Skeletal muscle tissue (tissue), 4 donors: ENCODE measurements around the gene FRMD4A. TPM values are rescaled to one million over a fixed set of nuclear protein-coding genes. Genes with fewer than 3 reads are reported as not detected.
A peak's percentile ranks its signal among the peaks of the same experiment; 100 is the strongest.

Source experiments
- H3K27ac ChIP-seq: one replicate; pipeline ENCODE4 v1.7.0; 2013; ENCODE audit warnings: mild to moderate bottlenecking, low read depth, low read length, inconsistent platforms
- H3K27me3 ChIP-seq, 3 donors: one replicate each; pipeline ENCODE4 v1.7.0; 2013; ENCODE audit warnings: low read length in 3 of 3; ENCODE audit not compliant: control insufficient read depth in 3 of 3, insufficient read depth in 3 of 3
- H3K36me3 ChIP-seq, 3 donors: one replicate each; pipeline ENCODE4 v1.7.0; 2013; ENCODE audit warnings: low read length in 3 of 3; ENCODE audit not compliant: control insufficient read depth in 3 of 3, insufficient read depth in 3 of 3
- H3K4me1 ChIP-seq, 3 donors: one replicate each; pipeline ENCODE4 v1.7.0; 2013; ENCODE audit warnings: low read length in 3 of 3, mild to moderate bottlenecking in 3 of 3; ENCODE audit not compliant: control insufficient read depth in 3 of 3, insufficient read depth in 3 of 3
- H3K4me3 ChIP-seq, 3 donors: one replicate each; pipeline ENCODE4 v1.7.0; 2013; ENCODE audit warnings: low read length in 3 of 3
- H3K9ac ChIP-seq, 3 donors: one replicate each; pipeline ENCODE4 v1.7.0; 2013; ENCODE audit warnings: low read length in 3 of 3, mild to moderate bottlenecking in 3 of 3, moderate library complexity in 2 of 3, low read depth in 1 of 3
- H3K9me3 ChIP-seq, 3 donors: one replicate each; pipeline ENCODE4 v1.7.0; 2013; ENCODE audit warnings: low read length in 3 of 3; ENCODE audit not compliant: control insufficient read depth in 3 of 3
- total RNA-seq: library from RNA; depleted of rRNA; stranded (reverse); fragments of >200 nt; gene quantifications from one replicate; pipeline ENCODE4 v1.2.3, GENCODE V29; 2014
- donor health status: Osteomylitis.

Gene FRMD4A
- total RNA-seq, 1 donor from 2014 or later = 19.3 TPM

DNA sequence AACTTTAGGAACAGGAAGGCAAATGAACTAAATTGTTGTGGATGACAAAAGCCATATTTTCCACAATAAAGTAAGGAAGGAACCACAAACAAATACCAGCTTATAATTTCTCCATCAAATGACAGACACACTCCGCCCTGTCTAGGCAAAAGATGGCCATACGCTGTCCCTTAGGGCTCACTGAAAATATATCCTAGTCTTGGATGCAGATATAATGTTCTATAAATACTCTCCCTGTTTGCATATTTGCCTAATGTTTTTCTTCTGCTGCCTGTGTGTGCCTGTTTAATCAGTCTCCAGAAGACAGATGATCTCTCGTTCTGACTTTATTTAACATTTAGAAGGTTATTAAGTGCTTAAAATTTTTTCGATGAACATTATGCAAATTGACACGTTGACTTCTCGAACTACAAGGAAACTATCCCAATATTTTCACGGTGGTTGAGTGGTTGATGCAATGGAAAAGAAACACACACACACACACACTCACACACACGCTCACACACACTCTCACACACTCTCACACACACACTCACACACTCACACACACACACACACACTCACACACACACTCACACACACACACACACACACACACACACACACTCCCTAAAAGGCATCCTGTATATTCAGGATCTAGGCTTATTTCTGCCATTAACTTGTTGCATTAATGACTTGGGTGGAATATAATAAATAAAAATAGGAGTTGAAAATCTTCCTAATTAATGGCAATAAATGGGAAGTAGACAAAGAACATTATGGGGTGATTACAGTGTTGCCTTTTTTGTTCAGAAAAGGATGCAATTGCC, 446.9 kb downstream of the FRMD4A start:
- Histone ChIP-seq H3K27ac (peak overlapping the region; percentile 59), H3K4me3 (no peak overlapping the region), H3K36me3 (no peaks in the 10 kb centered on the region), H3K9ac (no peak overlapping the region), H3K9me3 (no peaks in the 10 kb centered on the region), H3K27me3 (peaks cover 0 to 4% (median 0%) of the 10 kb centered on the region in 3 donors), H3K4me1 (peaks cover 5 to 23% (median 6%) of the 10 kb centered on the region in 3 donors)

DNA sequence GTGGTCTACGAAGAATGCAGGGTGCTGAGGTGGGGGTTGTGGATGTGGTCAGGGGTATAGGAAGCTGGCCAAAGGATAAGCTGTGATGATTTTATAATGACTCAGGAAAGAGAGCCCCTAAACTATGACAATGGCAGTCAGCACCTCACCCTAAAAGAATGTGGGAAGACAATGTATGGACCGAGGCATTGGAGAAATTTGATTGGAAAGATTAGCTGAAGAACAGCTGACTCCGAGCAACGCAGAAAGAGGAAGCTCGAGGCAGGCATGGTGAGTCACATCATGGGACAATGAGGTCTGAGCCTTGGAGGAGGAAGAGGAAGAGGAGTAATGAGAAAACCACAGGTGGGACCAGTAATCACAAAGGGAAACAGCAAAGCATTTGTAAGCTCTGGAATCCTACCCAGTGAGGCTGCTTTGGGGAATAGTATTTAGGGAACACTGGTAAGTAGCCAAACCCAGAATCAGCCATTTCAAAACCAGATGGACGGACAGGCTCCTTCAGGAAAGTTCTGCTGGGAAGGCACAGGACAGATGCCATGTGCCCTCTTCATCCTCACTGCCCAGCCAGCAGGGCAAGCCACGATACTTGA, 448.5 kb downstream of the FRMD4A start:
- Histone ChIP-seq H3K27me3 (peaks cover 0 to 4% (median 0%) of the 10 kb centered on the region in 3 donors), H3K36me3 (no peaks in the 10 kb centered on the region), H3K4me3 (peak overlapping the region in 2 of 3 donors; percentile 29 to 54), H3K9me3 (no peaks in the 10 kb centered on the region), H3K27ac (peak overlapping the region; percentile 59), H3K4me1 (peaks cover 8 to 30% (median 13%) of the 10 kb centered on the region in 3 donors), H3K9ac (peak overlapping the region in 1 of 3 donors; percentile 40)

DNA sequence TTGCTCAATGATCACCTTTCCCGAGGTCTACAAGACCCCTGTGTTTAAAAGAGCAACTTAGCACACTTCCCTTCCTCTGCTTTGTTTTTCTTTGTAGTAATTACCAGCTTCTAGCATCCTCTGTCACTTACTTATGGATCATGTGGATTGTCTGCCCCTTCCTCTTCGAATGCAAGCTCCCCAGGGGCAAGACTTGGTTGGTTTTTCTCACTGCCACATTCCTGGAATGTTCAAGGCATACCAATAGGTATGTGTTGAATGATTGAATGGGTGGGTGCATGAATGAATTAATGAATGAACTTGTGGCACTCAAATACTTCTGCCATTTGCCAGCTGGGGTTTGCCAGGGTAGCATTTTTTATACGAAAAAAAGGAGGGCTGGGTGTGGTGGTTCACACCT, 450.0 kb downstream of the FRMD4A start:
- Histone ChIP-seq H3K9me3 (no peaks in the 10 kb centered on the region), H3K4me1 (peaks cover 8 to 33% (median 14%) of the 10 kb centered on the region in 3 donors), H3K27me3 (peaks cover 0 to 4% (median 0%) of the 10 kb centered on the region in 3 donors), H3K4me3 (no peak overlapping the region), H3K36me3 (no peaks in the 10 kb centered on the region), H3K27ac (no peak overlapping the region), H3K9ac (no peak overlapping the region)

- H3K9me3 ChIP-seq = no peaks in the 10 kb centered on the region
- H3K9ac ChIP-seq = peak overlapping the region in 1 of 3 donors; percentile 45
- H3K36me3 ChIP-seq = no peaks in the 10 kb centered on the region
- peaks cover 0 to 4% (median 0%) of the 10 kb centered on the region in 3 donors for H3K27me3 ChIP-seq
- H3K4me3 ChIP-seq = no peak overlapping the region
- peaks cover 11 to 31% (median 14%) of the 10 kb centered on the region in 3 donors for H3K4me1 ChIP-seq
- no peak overlapping the region for H3K27ac ChIP-seq
Observed at GRCh38 chr10:13877154-13877909, 453.4 kb downstream of the FRMD4A start.

DNA sequence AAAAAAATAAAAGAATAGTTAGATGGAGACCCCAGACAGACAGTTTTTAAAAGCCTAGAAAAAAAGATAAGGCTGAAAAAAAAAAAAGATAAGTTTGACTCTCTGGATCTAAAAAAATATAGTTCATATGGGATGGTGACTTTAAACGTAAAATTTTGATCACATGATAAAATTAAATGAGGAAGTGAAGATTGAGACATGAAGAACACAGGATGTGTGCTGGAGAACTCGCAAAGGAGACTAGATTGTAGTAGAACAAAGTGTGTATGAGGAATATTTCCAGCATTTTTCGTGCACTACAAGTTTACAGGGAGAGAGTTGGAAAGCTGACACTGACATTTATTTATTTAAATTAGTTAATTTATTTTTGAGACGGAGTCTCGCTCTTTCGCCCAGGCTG, 457.5 kb downstream of the FRMD4A start:
- no peaks in the 10 kb centered on the region for H3K9me3 ChIP-seq
- H3K27me3 ChIP-seq = no peaks in the 10 kb centered on the region
- H3K4me1 ChIP-seq = peaks cover 6 to 17% (median 8%) of the 10 kb centered on the region in 3 donors
- peaks cover 0 to 2% (median 0%) of the 10 kb centered on the region in 3 donors for H3K36me3 ChIP-seq
- H3K27ac ChIP-seq = peak overlapping the region; percentile 30
- no peak overlapping the region for H3K4me3 ChIP-seq
- no peak overlapping the region for H3K9ac ChIP-seq

GRCh38 chr10:13872411-13872810, 458.3 kb downstream of the FRMD4A start:
- H3K36me3 ChIP-seq = peaks cover 0 to 2% (median 0%) of the 10 kb centered on the region in 3 donors
- H3K27ac ChIP-seq = no peak overlapping the region
- no peak overlapping the region for H3K4me3 ChIP-seq
- H3K9ac ChIP-seq = no peak overlapping the region
- peaks cover 2 to 12% (median 3%) of the 10 kb centered on the region in 3 donors for H3K4me1 ChIP-seq
- no peaks in the 10 kb centered on the region for H3K27me3 ChIP-seq
- no peaks in the 10 kb centered on the region for H3K9me3 ChIP-seq

DNA sequence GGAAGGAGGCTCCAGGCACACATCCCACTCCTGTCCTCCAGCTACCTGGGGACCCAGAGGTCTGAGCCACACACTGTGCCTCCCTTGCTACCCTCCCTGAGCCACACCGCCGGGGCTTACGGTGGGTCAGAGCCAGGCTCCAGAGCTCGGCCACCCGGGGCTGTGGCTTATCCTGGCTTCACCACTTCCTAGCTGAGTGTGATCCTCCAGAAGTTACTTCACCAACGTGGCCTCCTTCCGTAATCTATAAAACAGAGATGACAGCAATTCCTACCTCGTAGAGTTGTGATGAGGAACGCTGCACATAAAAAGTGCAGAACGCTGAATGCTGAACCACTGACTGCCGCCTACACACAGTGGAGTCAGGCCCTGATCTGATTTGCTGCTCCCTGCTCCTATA, 458.9 kb downstream of the FRMD4A start:
- Histone ChIP-seq H3K4me1 (peaks cover 0 to 7% (median 2%) of the 10 kb centered on the region in 3 donors), H3K9ac (no peak overlapping the region), H3K9me3 (no peaks in the 10 kb centered on the region), H3K36me3 (peaks cover 0 to 2% (median 0%) of the 10 kb centered on the region in 3 donors), H3K4me3 (no peak overlapping the region), H3K27ac (no peak overlapping the region), H3K27me3 (no peaks in the 10 kb centered on the region)

DNA sequence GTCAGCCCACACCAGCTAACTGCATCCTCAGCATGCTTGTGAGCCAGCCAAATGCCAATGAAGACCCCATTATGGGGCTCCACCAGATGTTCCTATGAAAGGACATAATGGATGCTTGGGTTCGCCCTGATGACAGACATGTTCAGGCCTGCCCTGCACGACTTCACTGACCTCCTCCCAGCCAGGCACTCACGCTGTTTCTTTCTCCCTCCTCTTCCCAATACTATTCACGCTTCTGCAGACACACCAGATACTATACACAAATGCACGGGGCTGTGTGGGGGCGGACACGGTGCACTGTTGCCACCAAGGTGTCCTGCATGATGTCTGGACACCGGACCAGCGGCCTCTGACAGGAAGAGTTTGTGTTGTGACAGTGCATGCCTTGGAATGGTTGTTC, 459.7 kb downstream of the FRMD4A start:
- Histone ChIP-seq H3K36me3 (peaks cover 0 to 2% (median 0%) of the 10 kb centered on the region in 3 donors), H3K4me1 (peaks cover 0 to 7% (median 5%) of the 10 kb centered on the region in 3 donors), H3K9me3 (no peaks in the 10 kb centered on the region), H3K9ac (no peak overlapping the region), H3K4me3 (no peak overlapping the region), H3K27ac (no peak overlapping the region), H3K27me3 (no peaks in the 10 kb centered on the region)

DNA sequence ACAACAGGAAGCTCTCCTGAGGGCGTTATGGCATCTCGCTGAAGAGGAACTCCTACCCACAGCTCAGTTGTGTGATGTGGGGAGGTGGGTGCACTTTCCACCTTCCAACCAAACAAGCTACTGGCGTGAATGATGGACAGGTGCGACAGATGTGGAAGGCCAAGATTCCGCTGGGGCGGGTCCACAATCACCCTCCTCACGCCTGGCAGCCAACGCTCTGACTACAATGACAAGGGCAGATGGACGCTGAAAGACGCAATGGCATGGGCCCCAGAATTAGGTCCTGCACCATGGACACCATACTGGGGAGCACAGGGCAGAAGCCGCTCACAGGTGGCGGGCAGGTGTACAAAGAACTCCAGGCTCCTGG, 461.4 kb downstream of the FRMD4A start:
- H3K9me3 ChIP-seq = no peaks in the 10 kb centered on the region
- H3K4me1 ChIP-seq = peaks cover 0 to 3% (median 0%) of the 10 kb centered on the region in 3 donors
- no peak overlapping the region for H3K4me3 ChIP-seq
- no peaks in the 10 kb centered on the region for H3K27me3 ChIP-seq
- peaks cover 0 to 2% (median 0%) of the 10 kb centered on the region in 3 donors for H3K36me3 ChIP-seq
- H3K9ac ChIP-seq = no peak overlapping the region
- H3K27ac ChIP-seq = no peak overlapping the region
